Neural progenitor cell (in vitro differentiated cells): ENCODE results near the gene HDAC1. TPM values are rescaled to one million over a fixed set of nuclear protein-coding genes. Genes with fewer than 3 reads are reported as not detected.
A peak's percentile ranks its signal among the peaks of the same experiment; 100 is the strongest.

ENCODE experiments used
- DNase-seq: peaks from one replicate; pipeline ENCODE4 v3.0.0-alpha.2; 2016; ENCODE audit warnings: low spot score
- H2AFZ ChIP-seq: fragments of 200-600 bp; sonication (generic); replicated peaks from 2 replicates; pipeline ENCODE4 v1.6.1; 2016; ENCODE audit warnings: antibody characterized with exemption
- H3F3A ChIP-seq: fragments of 200-600 bp; sonication (generic); 2 replicates; pipeline ENCODE4 v1.6.1; 2016; ENCODE audit warnings: antibody characterized with exemption, low read depth
- H3K27ac ChIP-seq: fragments of 200-600 bp; sonication (generic); 2 replicates; pipeline ENCODE4 v1.5.1; 2016; ENCODE audit warnings: mild to moderate bottlenecking
- H3K27me3 ChIP-seq: fragments of 200-600 bp; sonication (generic); 2 replicates; pipeline ENCODE4 v1.6.1; 2016; ENCODE audit warnings: mild to moderate bottlenecking, moderate library complexity
- H3K36me3 ChIP-seq: fragments of 200-600 bp; sonication (generic); 2 replicates; pipeline ENCODE4 v1.5.1; 2016
- H3K4me1 ChIP-seq: fragments of 200-600 bp; sonication (generic); 2 replicates; pipeline ENCODE4 v1.6.1; 2016; ENCODE audit warnings: mixed run types
- H3K4me2 ChIP-seq: fragments of 200-600 bp; sonication (generic); 2 replicates; pipeline ENCODE4 v1.6.1; 2016
- H3K4me3 ChIP-seq: fragments of 200-600 bp; sonication (generic); 2 replicates; pipeline ENCODE4 v1.5.1; 2016
- H3K79me2 ChIP-seq: fragments of 200-600 bp; sonication (generic); 2 replicates; pipeline ENCODE4 v1.6.1; 2016; ENCODE audit warnings: low read depth
- H3K9ac ChIP-seq: fragments of 200-600 bp; sonication (generic); 2 replicates; pipeline ENCODE4 v1.6.1; 2016
- H3K9me3 ChIP-seq: fragments of 200-600 bp; sonication (generic); 2 replicates; pipeline ENCODE4 v1.5.1; 2016; ENCODE audit warnings: low read depth
- H4K20me1 ChIP-seq: fragments of 200-600 bp; sonication (generic); 2 replicates; pipeline ENCODE4 v1.6.1; 2016; ENCODE audit warnings: low read depth
- H3K27ac Mint-ChIP-seq: 3 replicates; pipeline ENCODE4 v1.8.0; 2021; ENCODE audit warnings: mixed read lengths
- H3K27me3 Mint-ChIP-seq: 2 replicates; pipeline ENCODE4 v1.8.0; 2022; ENCODE audit warnings: low read depth, mild to moderate bottlenecking, inconsistent platforms, moderate library complexity, mixed read lengths; ENCODE audit not compliant: insufficient read depth
- H3K36me3 Mint-ChIP-seq: 3 replicates; pipeline ENCODE4 v1.8.0; 2021; ENCODE audit warnings: mixed read lengths
- H3K4me1 Mint-ChIP-seq: 3 replicates; pipeline ENCODE4 v1.8.0; 2021; ENCODE audit warnings: mixed read lengths
- H3K4me3 Mint-ChIP-seq: 3 replicates; pipeline ENCODE4 v1.8.0; 2021; ENCODE audit warnings: mild to moderate bottlenecking, moderate library complexity, mixed read lengths
- H3K9me3 Mint-ChIP-seq: 3 replicates; pipeline ENCODE4 v1.8.0; 2020; ENCODE audit warnings: mixed read lengths
- CTCF ChIP-seq: fragments of 200-600 bp; sonication (generic); IDR thresholded peaks from 2 replicates; pipeline ENCODE4 v1.5.1; 2017; ENCODE audit warnings: antibody characterized with exemption, mild to moderate bottlenecking
- EZH2 ChIP-seq: fragments of 200-600 bp; sonication (generic); IDR thresholded peaks from 2 replicates; pipeline ENCODE4 v1.6.1; 2017; ENCODE audit warnings: antibody characterized with exemption, mild to moderate bottlenecking, moderate library complexity
- EZH2phosphoT487 ChIP-seq: fragments of 200-600 bp; sonication (generic); IDR thresholded peaks from 2 replicates; pipeline ENCODE4 v1.6.1; 2017; ENCODE audit warnings: antibody characterized with exemption
- total RNA-seq: library from RNA; depleted of rRNA; stranded (reverse); fragments of >200 nt; gene quantifications from 2 replicates; pipeline ENCODE4 v1.2.3, GENCODE V29; 2015; ENCODE audit warnings: low replicate concordance

The HDAC1 gene
- total RNA-seq, 1 donor from 2014 or later = 129 TPM

DNA sequence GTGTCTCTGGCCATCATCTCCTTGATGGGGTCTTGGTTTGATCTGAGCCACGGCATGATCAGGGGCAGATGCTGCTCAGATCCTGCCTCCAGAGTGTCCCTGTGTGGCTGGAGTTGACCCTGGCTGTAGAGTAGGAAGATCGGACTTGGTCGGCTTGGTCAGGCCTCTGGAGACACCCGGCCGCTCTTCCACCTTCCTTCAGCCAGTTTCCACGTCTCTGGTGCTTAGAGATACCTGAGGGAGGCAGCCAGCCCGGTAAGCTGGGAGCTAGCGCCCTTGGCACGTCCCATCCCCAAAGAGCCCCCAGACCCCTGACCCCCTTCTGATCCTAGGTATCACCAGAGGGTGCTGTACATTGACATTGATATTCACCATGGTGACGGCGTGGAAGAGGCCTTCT, 35.3 kb downstream of the HDAC1 start:
- no peaks in the 10 kb centered on the region for H3K9me3 Mint-ChIP-seq
- H3K79me2 ChIP-seq = no peaks in the 10 kb centered on the region
- H3K4me3 ChIP-seq = no peak overlapping the region
- H4K20me1 ChIP-seq = peaks cover 53% of the 10 kb centered on the region
- H2AFZ ChIP-seq = no peak overlapping the region
- peaks cover 13% of the 10 kb centered on the region for H3K4me1 Mint-ChIP-seq
- peaks cover 29% of the 10 kb centered on the region for H3F3A ChIP-seq
- H3K4me3 Mint-ChIP-seq = no peak overlapping the region
- H3K36me3 Mint-ChIP-seq = peaks cover 32% of the 10 kb centered on the region
- H3K27ac Mint-ChIP-seq = no peak overlapping the region
- TF ChIP-seq EZH2phosphoT487 (no peak), CTCF (no peak), EZH2 (no peak)
- H3K9me3 ChIP-seq = no peaks in the 10 kb centered on the region
- no peaks in the 10 kb centered on the region for H3K36me3 ChIP-seq
- H3K27me3 Mint-ChIP-seq = peaks cover 19% of the 10 kb centered on the region
- no peak overlapping the region for H3K9ac ChIP-seq
- no peak overlapping the region for H3K27ac ChIP-seq
- no peak for DNase-seq
- H3K4me1 ChIP-seq = no peaks in the 10 kb centered on the region
- H3K27me3 ChIP-seq = no peaks in the 10 kb centered on the region
- no peak overlapping the region for H3K4me2 ChIP-seq

DNA sequence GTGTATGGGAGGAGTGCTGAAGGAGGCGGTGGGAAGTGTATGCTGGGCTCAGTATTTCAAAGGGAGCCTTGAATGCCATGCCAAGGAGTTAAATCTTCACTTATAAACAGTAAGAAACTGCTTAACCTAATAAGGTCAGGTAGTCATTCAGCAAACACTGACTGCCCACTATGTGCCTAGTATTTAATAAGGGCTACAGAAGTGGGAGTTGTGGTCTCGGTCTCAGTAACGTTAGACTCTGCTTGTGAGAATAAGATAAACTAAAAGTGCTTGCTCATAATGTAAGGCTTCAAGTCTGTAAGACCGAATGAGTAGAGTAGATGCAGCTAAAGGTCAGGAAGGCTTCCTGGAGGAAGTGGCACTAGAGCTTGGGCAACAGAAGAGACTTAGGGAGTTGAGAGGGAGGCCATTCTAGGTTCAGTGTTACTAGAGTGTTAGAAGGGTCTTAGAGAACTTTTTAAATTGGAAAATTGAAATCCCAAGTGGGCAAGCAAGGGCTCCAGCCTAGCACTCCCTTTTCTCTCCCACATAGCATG, 38.1 kb downstream of the HDAC1 start:
- no peak overlapping the region for H3K27ac Mint-ChIP-seq
- Histone ChIP-seq H3K9ac (no peak overlapping the region), H2AFZ (no peak overlapping the region), H3K4me3 (no peak overlapping the region), H3K4me2 (no peak overlapping the region), H3K79me2 (peaks cover 25% of the 10 kb centered on the region), H3K9me3 (no peaks in the 10 kb centered on the region), H3K4me1 (peaks cover 13% of the 10 kb centered on the region), H3F3A (peaks cover 57% of the 10 kb centered on the region), H3K27ac (no peak overlapping the region), H4K20me1 (peaks cover 64% of the 10 kb centered on the region), H3K27me3 (no peaks in the 10 kb centered on the region), H3K36me3 (peaks cover 6% of the 10 kb centered on the region)
- H3K4me1 Mint-ChIP-seq = peaks cover 30% of the 10 kb centered on the region
- peak overlapping the region; percentile 49 for H3K4me3 Mint-ChIP-seq
- TF ChIP-seq EZH2phosphoT487 = no peak
- TF ChIP-seq CTCF = no peak
- no peak for TF ChIP-seq EZH2
- H3K9me3 Mint-ChIP-seq = no peaks in the 10 kb centered on the region
- H3K36me3 Mint-ChIP-seq = peaks cover 44% of the 10 kb centered on the region
- DNase-seq = no peak
- H3K27me3 Mint-ChIP-seq = peaks cover 27% of the 10 kb centered on the region

DNA sequence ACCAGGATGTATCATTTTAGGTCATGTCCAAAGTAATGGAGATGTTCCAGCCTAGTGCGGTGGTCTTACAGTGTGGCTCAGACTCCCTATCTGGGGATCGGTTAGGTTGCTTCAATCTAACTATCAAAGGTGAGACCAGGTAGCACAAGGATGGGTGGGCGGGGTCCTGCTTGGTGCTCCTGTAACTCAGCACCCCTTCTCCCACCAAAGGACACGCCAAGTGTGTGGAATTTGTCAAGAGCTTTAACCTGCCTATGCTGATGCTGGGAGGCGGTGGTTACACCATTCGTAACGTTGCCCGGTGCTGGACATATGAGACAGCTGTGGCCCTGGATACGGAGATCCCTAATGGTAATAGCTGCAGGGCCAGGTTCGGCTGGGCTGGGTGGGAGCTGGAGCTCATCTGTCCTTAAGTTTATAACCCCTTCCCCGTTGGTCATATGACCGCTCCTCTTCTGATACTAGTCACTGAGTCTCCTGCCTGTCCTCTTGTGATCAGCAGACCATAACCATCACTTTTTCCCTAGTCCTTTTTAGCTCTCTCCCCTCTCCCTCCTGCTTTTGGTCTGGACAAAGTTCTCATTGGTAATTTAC, 38.8 kb downstream of the HDAC1 start:
- H3K79me2 ChIP-seq = peaks cover 31% of the 10 kb centered on the region
- no peak overlapping the region for H3K4me2 ChIP-seq
- Mint-ChIP-seq H3K4me3 (no peak overlapping the region), H3K27ac (no peak overlapping the region), H3K4me1 (peaks cover 30% of the 10 kb centered on the region), H3K27me3 (peaks cover 28% of the 10 kb centered on the region), H3K36me3 (peaks cover 42% of the 10 kb centered on the region), H3K9me3 (no peaks in the 10 kb centered on the region)
- H3K4me3 ChIP-seq = no peak overlapping the region
- no peak overlapping the region for H2AFZ ChIP-seq
- H3K27me3 ChIP-seq = no peaks in the 10 kb centered on the region
- peaks cover 6% of the 10 kb centered on the region for H3K36me3 ChIP-seq
- H3K9me3 ChIP-seq = no peaks in the 10 kb centered on the region
- H3K9ac ChIP-seq = no peak overlapping the region
- H3K4me1 ChIP-seq = peaks cover 13% of the 10 kb centered on the region
- peak overlapping the region; percentile 25 for H3K27ac ChIP-seq
- DNase-seq = no peak
- TF ChIP-seq CTCF = no peak
- no peak for TF ChIP-seq EZH2
- no peak for TF ChIP-seq EZH2phosphoT487
- peaks cover 66% of the 10 kb centered on the region for H4K20me1 ChIP-seq
- H3F3A ChIP-seq = peaks cover 59% of the 10 kb centered on the region
